RWPE2 (cell line): ENCODE results near the gene PPL.

Source experiments
- ATAC-seq: fragments of 200-7000 bp; cut with Tn5 transposase; 3 replicates; pipeline ENCODE4 v1.9.1; 2021; ENCODE audit warnings: low read depth
- DNase-seq: peaks from one replicate; pipeline ENCODE4 v3.0.0-alpha.2; 2020; ENCODE audit warnings: low spot score
- H3K27ac ChIP-seq: fragments of 450-650 bp; 2 replicates; pipeline ENCODE4 v1.5.1; 2017; ENCODE audit warnings: mild to moderate bottlenecking; ENCODE audit not compliant: poor library complexity, severe bottlenecking
- H3K27me3 ChIP-seq: fragments of 250-450 bp; sonication (Bioruptor Pico); 2 replicates; pipeline ENCODE4 v1.5.1; 2021; ENCODE audit warnings: mild to moderate bottlenecking, moderate library complexity; ENCODE audit not compliant: insufficient read depth, poor library complexity, severe bottlenecking
- H3K36me3 ChIP-seq: fragments of 250-450 bp; sonication (Bioruptor Pico); 2 replicates; pipeline ENCODE4 v1.5.1; 2020; ENCODE audit warnings: low read depth, mild to moderate bottlenecking, moderate library complexity
- H3K4me1 ChIP-seq: fragments of 250-450 bp; sonication (Bioruptor Pico); 2 replicates; pipeline ENCODE4 v1.5.1; 2021; ENCODE audit warnings: mild to moderate bottlenecking, moderate library complexity; ENCODE audit not compliant: insufficient read depth, poor library complexity, severe bottlenecking
- H3K4me3 ChIP-seq: fragments of 250-450 bp; sonication (Bioruptor Pico); 2 replicates; pipeline ENCODE4 v1.5.1; 2021; ENCODE audit warnings: mild to moderate bottlenecking, moderate library complexity; ENCODE audit not compliant: severe bottlenecking
- H3K9me3 ChIP-seq: fragments of 250-450 bp; sonication (Bioruptor Pico); 2 replicates; pipeline ENCODE4 v1.5.1; 2021; ENCODE audit warnings: mild to moderate bottlenecking, moderate library complexity; ENCODE audit not compliant: severe bottlenecking
- CTCF ChIP-seq: fragments of 450-650 bp; IDR thresholded peaks from one replicate; pipeline ENCODE4 v1.5.1; 2017; ENCODE audit warnings: mild to moderate bottlenecking, moderate library complexity; ENCODE audit not compliant: poor library complexity, severe bottlenecking

Gene PPL

GRCh38 chr16:4891097-4891885, 45.7 kb downstream of the PPL start:
- no peaks in the 10 kb centered on the region for H3K9me3 ChIP-seq
- no peak overlapping the region for H3K27ac ChIP-seq
- H3K4me3 ChIP-seq = no peak overlapping the region
- H3K27me3 ChIP-seq = no peaks in the 10 kb centered on the region
- H3K36me3 ChIP-seq = peaks cover 95% of the 10 kb centered on the region
- H3K4me1 ChIP-seq = no peaks in the 10 kb centered on the region
- no peak for TF ChIP-seq CTCF
- no peak for ATAC-seq
- no peak for DNase-seq

GRCh38 chr16:4890686-4891085, 46.3 kb downstream of the PPL start:
- Histone ChIP-seq H3K4me3 (no peak overlapping the region), H3K27ac (no peak overlapping the region), H3K9me3 (no peaks in the 10 kb centered on the region), H3K27me3 (no peaks in the 10 kb centered on the region), H3K36me3 (peaks cover 95% of the 10 kb centered on the region), H3K4me1 (no peaks in the 10 kb centered on the region)
- TF ChIP-seq CTCF = no peak
- ATAC-seq = no peak
- DNase-seq = no peak

- no peak overlapping the region for H3K27ac ChIP-seq
- DNase-seq (no peak), ATAC-seq (no peak)
- H3K27me3 ChIP-seq = no peaks in the 10 kb centered on the region
- TF ChIP-seq CTCF = no peak
- H3K4me1 ChIP-seq = no peaks in the 10 kb centered on the region
- peaks cover 95% of the 10 kb centered on the region for H3K36me3 ChIP-seq
- no peaks in the 10 kb centered on the region for H3K9me3 ChIP-seq
- H3K4me3 ChIP-seq = no peak overlapping the region
Observed at GRCh38 chr16:4890026-4890425, 46.9 kb downstream of the PPL start.

GRCh38 chr16:4888428-4889135, 48.4 kb downstream of the PPL start:
- Histone ChIP-seq H3K9me3 (no peaks in the 10 kb centered on the region), H3K4me3 (no peak overlapping the region), H3K36me3 (peaks cover 95% of the 10 kb centered on the region), H3K27me3 (no peaks in the 10 kb centered on the region), H3K27ac (no peak overlapping the region), H3K4me1 (no peaks in the 10 kb centered on the region)
- no peak for TF ChIP-seq CTCF
- ATAC-seq (no peak), DNase-seq (no peak)

GRCh38 chr16:4886151-4886550, 50.8 kb downstream of the PPL start:
- Histone ChIP-seq H3K27ac (no peak overlapping the region), H3K9me3 (no peaks in the 10 kb centered on the region), H3K27me3 (no peaks in the 10 kb centered on the region), H3K36me3 (peaks cover 97% of the 10 kb centered on the region), H3K4me1 (peaks cover 14% of the 10 kb centered on the region), H3K4me3 (no peak overlapping the region)
- ATAC-seq (no peak), DNase-seq (no peak)
- no peak for TF ChIP-seq CTCF
